Activated naive CD4-positive, alpha-beta T cell treated with anti-CD3 and anti-CD28 coated beads, Interleukin-2, amount 10 ng/mL, durations not matched to agents 7 days and 5 days (primary cell): ENCODE results near the gene RENBP.

Experiments
- CTCF ChIA-PET: fragments of 350-600 bp; sonication (Branson Sonifier 250); formaldehyde crosslinking; loops from one replicate; lab custom pipeline; 2021; ENCODE audit warnings: antibody characterized with exemption; lab: Charles Lee
- DNase-seq: peaks from one replicate; pipeline ENCODE4 v3.0.0-alpha.2; 2020
- H3K27ac Mint-ChIP-seq: one replicate; pipeline ENCODE4 v1.8.0; 2021; ENCODE audit warnings: mild to moderate bottlenecking, moderate library complexity, mixed read lengths
- H3K27me3 Mint-ChIP-seq: one replicate; pipeline ENCODE4 v1.8.0; 2021; ENCODE audit warnings: mild to moderate bottlenecking, mixed read lengths
- H3K36me3 Mint-ChIP-seq: one replicate; pipeline ENCODE4 v1.8.0; 2021; ENCODE audit warnings: mixed read lengths
- H3K4me1 Mint-ChIP-seq: one replicate; pipeline ENCODE4 v1.8.0; 2021; ENCODE audit warnings: mixed read lengths
- H3K4me3 Mint-ChIP-seq: one replicate; pipeline ENCODE4 v1.8.0; 2021; ENCODE audit warnings: mild to moderate bottlenecking, moderate library complexity, mixed read lengths
- H3K9me3 Mint-ChIP-seq: one replicate; pipeline ENCODE4 v1.8.0; 2021; ENCODE audit warnings: mixed read lengths

The RENBP gene

DNA sequence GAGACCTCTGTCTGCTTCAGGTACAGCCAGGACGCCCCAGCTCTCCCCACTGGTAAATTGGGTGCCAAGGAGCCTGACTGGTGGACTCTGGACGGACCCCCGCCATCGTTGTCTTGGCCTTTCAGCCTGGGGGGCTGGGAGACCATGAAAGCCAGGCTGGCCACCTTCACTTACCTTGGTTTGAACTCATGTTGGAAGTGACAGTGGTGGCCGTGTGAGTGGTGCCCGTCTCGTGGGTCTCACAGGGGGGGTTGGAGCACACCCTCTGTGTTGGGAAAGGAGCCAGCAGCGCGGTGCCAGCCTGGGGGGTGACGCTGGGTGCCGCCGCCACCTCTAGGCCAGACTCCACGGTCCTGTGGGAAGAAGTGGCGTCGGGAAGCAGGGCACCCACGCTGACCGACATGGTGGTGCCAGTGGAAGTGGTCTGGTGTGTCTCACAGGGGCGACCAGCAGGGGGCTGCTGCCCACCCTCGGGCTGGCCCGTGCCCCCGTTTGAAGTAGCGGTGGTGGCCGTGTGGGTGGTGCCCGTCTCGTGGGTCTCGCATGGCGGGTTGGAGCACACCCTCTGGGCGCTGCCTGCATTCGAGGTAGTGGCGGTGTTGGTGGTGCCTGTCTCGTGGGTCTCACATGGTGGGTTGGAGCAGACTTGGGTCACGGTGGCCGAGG, 9.6 kb upstream of the RENBP start:
- CTCF ChIA-PET, result interaction anchor here (12.0 kb wide), 1 partner anchor 27 kb away, joined by 241 read pairs; the partner anchor contains the start of gene ARHGAP4
- H3K9me3 Mint-ChIP-seq, result no peaks in the 10 kb centered on the region

DNA sequence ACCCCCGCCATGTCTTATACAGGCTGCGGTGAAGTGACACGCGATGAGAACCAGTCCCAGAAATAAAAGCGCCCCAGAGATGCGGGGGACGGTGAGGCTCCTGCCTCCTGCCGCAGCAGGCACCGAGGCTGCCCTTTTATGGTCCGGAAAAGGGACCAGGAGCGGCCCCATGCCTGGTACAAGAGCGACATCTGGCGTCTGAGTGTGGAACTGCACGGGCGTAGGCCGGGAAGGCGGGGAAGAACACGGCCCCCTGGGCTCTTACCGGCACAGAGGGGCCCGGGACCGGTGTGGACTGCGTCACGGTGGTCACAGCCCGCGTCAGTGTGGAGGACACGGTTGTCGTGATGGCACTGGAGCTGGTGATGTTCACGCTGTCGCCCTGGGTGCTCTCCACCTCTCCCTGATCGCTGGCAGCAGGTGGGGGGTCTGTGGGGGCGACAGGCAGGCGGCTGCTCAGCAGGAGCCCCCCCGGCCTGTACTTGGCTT, 8.9 kb upstream of the RENBP start:
- H3K36me3 Mint-ChIP-seq, result peaks cover 32% of the 10 kb centered on the region
- DNase-seq, result peak; percentile 80
- peaks cover 38% of the 10 kb centered on the region for H3K4me1 Mint-ChIP-seq
- H3K4me3 Mint-ChIP-seq, result no peak overlapping the region
- H3K27ac Mint-ChIP-seq, result peak overlapping the region; percentile 7
- H3K9me3 Mint-ChIP-seq, result no peaks in the 10 kb centered on the region
- CTCF ChIA-PET, result interaction anchor here (1.0 to 12.0 kb wide), 2 partner anchors 13 to 26 kb away, joined by 3 to 241 read pairs; partner anchors contain the start of gene ARHGAP4
- H3K27me3 Mint-ChIP-seq, result no peaks in the 10 kb centered on the region

More for the DNA sequence above, 9.6 kb upstream of the RENBP start:
- Mint-ChIP-seq H3K36me3 (peaks cover 37% of the 10 kb centered on the region), H3K4me3 (no peak overlapping the region), H3K4me1 (peaks cover 32% of the 10 kb centered on the region), H3K27me3 (no peaks in the 10 kb centered on the region), H3K27ac (peak overlapping the region; percentile 68)
- no peak for DNase-seq

- no peak overlapping the region for H3K4me3 Mint-ChIP-seq
- no peak overlapping the region for H3K27ac Mint-ChIP-seq
- DNase-seq, result no peak
- H3K9me3 Mint-ChIP-seq, result no peaks in the 10 kb centered on the region
- H3K36me3 Mint-ChIP-seq, result peaks cover 31% of the 10 kb centered on the region
- H3K4me1 Mint-ChIP-seq, result peaks cover 42% of the 10 kb centered on the region
- CTCF ChIA-PET, result interaction anchor here (1.0 to 12.0 kb wide), 3 partner anchors 9 to 25 kb away, joined by 3 to 241 read pairs (median 4); partner anchors contain the start of gene ARHGAP4
- no peaks in the 10 kb centered on the region for H3K27me3 Mint-ChIP-seq
Observed at GRCh38 chrX:153952373-153953026, 8.1 kb upstream of the RENBP start.

DNA sequence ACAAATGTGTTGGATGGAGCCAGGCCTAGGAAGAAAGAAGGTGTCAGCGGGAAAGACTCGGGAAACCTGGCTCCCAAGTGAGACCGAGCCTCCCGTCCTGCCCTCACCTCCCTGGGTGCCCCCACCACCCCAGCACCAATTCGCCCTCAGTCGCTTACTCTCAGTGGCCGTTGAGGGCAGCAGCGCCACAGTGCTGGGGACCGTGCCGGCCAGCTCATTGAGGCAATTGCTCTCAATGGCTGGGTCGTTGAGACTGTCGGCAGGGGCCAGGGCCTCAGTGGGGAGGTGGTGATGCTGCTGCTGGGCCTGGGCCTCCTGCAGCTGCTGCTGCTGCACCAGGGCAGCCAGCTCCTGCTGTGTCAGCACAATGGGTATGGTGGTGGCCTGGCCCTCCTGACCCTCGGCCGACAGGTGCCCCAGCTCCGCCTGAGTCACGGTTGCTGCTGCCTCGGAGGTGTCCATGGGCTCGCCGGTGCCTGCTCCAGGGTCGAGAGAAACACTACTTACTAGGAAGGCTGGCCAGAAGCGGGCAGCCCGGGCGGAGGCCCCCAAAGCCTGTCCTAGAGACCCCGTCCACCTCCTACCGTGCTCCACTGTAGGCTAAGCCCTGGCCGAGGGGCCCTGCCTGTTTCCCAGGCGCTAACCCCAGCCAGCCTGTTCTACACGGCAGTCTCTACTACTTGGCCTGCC, 7.4 kb upstream of the RENBP start:
- no peak for DNase-seq
- H3K27ac Mint-ChIP-seq, result no peak overlapping the region
- no peak overlapping the region for H3K4me3 Mint-ChIP-seq
- H3K4me1 Mint-ChIP-seq, result peaks cover 46% of the 10 kb centered on the region
- CTCF ChIA-PET, result interaction anchor here (1.2 to 12.0 kb wide), 3 partner anchors 10 to 25 kb away, joined by 4 to 241 read pairs (median 4); partner anchors contain the start of gene ARHGAP4
- H3K27me3 Mint-ChIP-seq, result no peaks in the 10 kb centered on the region
- no peaks in the 10 kb centered on the region for H3K9me3 Mint-ChIP-seq
- peaks cover 34% of the 10 kb centered on the region for H3K36me3 Mint-ChIP-seq

DNA sequence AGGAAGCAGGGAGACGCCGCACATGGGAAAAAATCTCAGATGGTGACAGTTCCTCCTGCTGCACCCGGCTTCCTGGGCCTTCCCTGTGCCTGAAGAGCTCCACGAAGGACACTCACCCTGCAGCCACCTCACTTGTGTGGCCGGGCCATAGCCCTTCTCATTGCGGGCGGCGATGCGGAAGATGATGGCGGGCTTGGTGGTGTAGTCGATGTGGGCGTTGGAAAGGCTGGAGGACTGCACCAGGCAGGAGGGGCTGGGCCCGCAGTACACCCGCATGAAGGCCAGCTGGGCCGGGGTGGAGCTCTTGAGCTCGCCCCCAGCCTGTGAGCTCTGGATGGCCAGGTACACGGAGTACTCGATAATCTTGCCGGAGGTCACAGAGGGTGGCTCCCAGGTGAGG, 5.7 kb upstream of the RENBP start:
- CTCF ChIA-PET, result interaction anchor here (0.8 to 12.0 kb wide), 5 partner anchors 18 to 186 kb away, joined by 4 to 241 read pairs (median 4); partner anchors contain the start of genes ARHGAP4 and PLXNB3
- Mint-ChIP-seq H3K4me3 (no peak overlapping the region), H3K27me3 (no peaks in the 10 kb centered on the region), H3K36me3 (peaks cover 30% of the 10 kb centered on the region), H3K4me1 (peaks cover 51% of the 10 kb centered on the region), H3K9me3 (no peaks in the 10 kb centered on the region), H3K27ac (peak overlapping the region; percentile 60)
- DNase-seq, result no peak

GRCh38 chrX:153948847-153949805, 4.7 kb upstream of the RENBP start:
- CTCF ChIA-PET, result interaction anchor here (0.8 to 12.0 kb wide), 5 partner anchors 10 to 186 kb away, joined by 4 to 241 read pairs (median 26); partner anchors contain the start of genes ARHGAP4 and PLXNB3
- no peaks in the 10 kb centered on the region for H3K9me3 Mint-ChIP-seq
- peaks cover 25% of the 10 kb centered on the region for H3K36me3 Mint-ChIP-seq
- no peak overlapping the region for H3K4me3 Mint-ChIP-seq
- H3K4me1 Mint-ChIP-seq, result peaks cover 52% of the 10 kb centered on the region
- peak overlapping the region; percentile 67 for H3K27ac Mint-ChIP-seq
- no peaks in the 10 kb centered on the region for H3K27me3 Mint-ChIP-seq
- peak; percentile 22 for DNase-seq

DNA sequence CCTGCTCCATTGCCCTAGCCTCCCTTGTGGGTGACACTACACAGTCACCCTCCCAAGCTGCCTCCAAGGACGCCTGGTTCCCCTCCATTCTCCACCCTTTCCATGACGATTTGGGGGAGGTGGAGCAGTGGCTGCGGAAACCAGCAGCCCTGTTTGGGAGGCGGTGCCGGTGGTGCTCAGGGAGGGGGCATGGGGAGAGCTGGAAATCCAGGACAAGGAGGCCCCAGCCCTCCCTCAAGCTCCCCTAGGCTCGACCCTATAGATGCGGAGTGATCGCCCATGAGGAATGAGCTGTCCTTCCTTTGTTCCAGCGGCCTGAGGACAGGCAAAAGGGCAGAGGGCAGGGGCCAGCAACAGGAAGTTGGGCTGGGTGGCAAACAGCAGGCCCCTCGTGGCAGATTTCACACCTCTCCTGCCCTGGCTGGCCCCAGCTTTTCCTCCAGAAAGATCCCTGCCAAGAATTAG, 3.6 kb upstream of the RENBP start:
- Mint-ChIP-seq H3K36me3 (peaks cover 22% of the 10 kb centered on the region), H3K27ac (peak overlapping the region; percentile 67), H3K4me1 (peaks cover 47% of the 10 kb centered on the region), H3K27me3 (no peaks in the 10 kb centered on the region), H3K4me3 (no peak overlapping the region), H3K9me3 (no peaks in the 10 kb centered on the region)
- CTCF ChIA-PET, result interaction anchor here (1.9 to 12.0 kb wide), 5 partner anchors 9 to 185 kb away, joined by 7 to 241 read pairs (median 26); partner anchors contain the start of genes ARHGAP4 and PLXNB3
- DNase-seq, result no peak

DNA sequence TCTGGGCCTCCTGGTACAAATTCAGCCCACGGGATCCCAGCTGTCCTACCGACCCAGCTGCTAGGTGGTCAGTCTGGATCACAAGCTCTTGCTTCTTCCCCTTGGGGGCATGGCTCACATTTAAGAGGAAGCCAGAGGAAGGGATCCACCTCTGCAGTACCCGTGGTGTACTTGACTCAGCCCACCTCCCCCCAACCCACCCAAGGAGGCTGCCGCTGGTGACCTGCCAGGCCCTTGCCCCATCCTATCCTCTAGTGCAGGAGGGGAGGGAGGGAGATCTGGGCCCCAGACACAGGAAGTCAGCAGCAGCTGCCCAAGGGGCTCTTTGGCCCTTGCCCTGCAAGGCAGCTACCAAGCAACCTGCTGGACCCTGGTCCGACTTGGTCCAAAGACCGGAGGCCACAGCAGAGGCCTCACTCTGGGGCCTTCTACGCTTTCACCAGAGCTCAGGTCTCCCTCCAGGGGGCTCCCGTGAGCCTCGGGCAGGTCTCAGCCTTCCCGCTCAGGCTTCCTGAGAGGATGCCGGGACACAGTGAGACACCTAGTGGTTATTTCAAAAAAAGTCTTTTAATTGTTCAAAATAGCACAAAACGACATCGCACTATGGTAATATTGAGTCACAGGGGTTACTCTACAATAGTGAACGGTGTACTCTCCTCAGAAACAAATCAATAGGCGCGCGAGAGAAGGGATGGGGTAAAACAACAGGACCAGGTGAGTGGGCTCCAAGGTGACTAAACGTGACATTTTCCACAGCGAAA, 2.7 kb upstream of the RENBP start:
- CTCF ChIA-PET, result interaction anchor here (0.6 to 12.0 kb wide), 13 partner anchors 8 to 349 kb away, joined by 3 to 241 read pairs (median 3); partner anchors contain the start of genes ARHGAP4, IDH3G, PLXNB3 and SSR4
- peak overlapping the region; percentile 77 for H3K27ac Mint-ChIP-seq
- no peaks in the 10 kb centered on the region for H3K9me3 Mint-ChIP-seq
- peaks cover 45% of the 10 kb centered on the region for H3K4me1 Mint-ChIP-seq
- H3K27me3 Mint-ChIP-seq, result no peaks in the 10 kb centered on the region
- peak; percentile 83 for DNase-seq
- no peak overlapping the region for H3K4me3 Mint-ChIP-seq
- peaks cover 20% of the 10 kb centered on the region for H3K36me3 Mint-ChIP-seq

GRCh38 chrX:153945956-153946943, 1.8 kb upstream of the RENBP start:
- DNase-seq, result no peak
- Mint-ChIP-seq H3K4me3 (peak overlapping the region; percentile 31), H3K36me3 (peaks cover 18% of the 10 kb centered on the region), H3K9me3 (no peaks in the 10 kb centered on the region), H3K27ac (peak overlapping the region; percentile 24), H3K4me1 (peaks cover 47% of the 10 kb centered on the region), H3K27me3 (no peaks in the 10 kb centered on the region)
- CTCF ChIA-PET, result interaction anchor here (0.7 to 12.0 kb wide), 10 partner anchors 14 to 195 kb away, joined by 3 to 241 read pairs (median 5); partner anchors contain the start of genes ARHGAP4, IDH3G, PLXNB3 and SSR4

- Mint-ChIP-seq H3K27me3 (no peaks in the 10 kb centered on the region), H3K4me1 (peaks cover 40% of the 10 kb centered on the region), H3K36me3 (peaks cover 11% of the 10 kb centered on the region)
Observed at GRCh38 chrX:153944800-153945150, 332 bp upstream of the RENBP start.

More at GRCh38 chrX:153944800-153945150, 332 bp upstream of the RENBP start:
- no peak for DNase-seq
- Mint-ChIP-seq H3K27ac (no peak overlapping the region), H3K9me3 (no peaks in the 10 kb centered on the region), H3K4me3 (peak overlapping the region; percentile 23)
- CTCF ChIA-PET, result interaction anchor here (12.0 kb wide), 1 partner anchor 17 kb away, joined by 241 read pairs; the partner anchor contains the start of gene ARHGAP4
